Keratinocyte (primary cell): Measurements from ENCODE around the gene ELAVL1. TPM values are rescaled to one million over a fixed set of nuclear protein-coding genes. Genes with fewer than 3 reads are reported as not detected.

Experiments
- DNase-seq: peaks from one replicate; pipeline ENCODE4 v3.0.0-alpha.2; 2011; ENCODE audit warnings: low read depth, missing footprints, low spot score
- FAIRE-seq: peaks from 2 replicates; lab custom pipeline; 2011; peaks lifted over from hg19 to GRCh38; lab: Jason Lieb, UNC
- H2AFZ ChIP-seq: 2 replicates; pipeline ENCODE4 v1.6.0; 2012; ENCODE audit warnings: low read length, control low read depth, inconsistent platforms; ENCODE audit not compliant: control insufficient read depth
- H3K27ac ChIP-seq: 2 replicates; pipeline ENCODE4 v1.5.1; 2011; ENCODE audit warnings: low read length; ENCODE audit not compliant: control insufficient read depth, insufficient read depth
- H3K27me3 ChIP-seq: 3 replicates; pipeline ENCODE4 v1.6.0; 2011; ENCODE audit warnings: low read length; ENCODE audit not compliant: control insufficient read depth, insufficient read depth; ENCODE audit errors: extremely low read depth
- H3K36me3 ChIP-seq, 2 experiments: 2 replicates in 1 of 2; 3 replicates in 1 of 2; pipeline ENCODE4 v1.5.1; 2011; ENCODE audit warnings: low read length in 2 of 2, mild to moderate bottlenecking in 1 of 2; ENCODE audit not compliant: control insufficient read depth in 2 of 2, insufficient read depth in 2 of 2; ENCODE audit errors: extremely low read depth in 1 of 2
- H3K4me1 ChIP-seq: 3 replicates; pipeline ENCODE4 v1.5.1; 2011; ENCODE audit warnings: low read length; ENCODE audit not compliant: control insufficient read depth, insufficient read depth; ENCODE audit errors: extremely low read depth
- H3K4me2 ChIP-seq: 3 replicates; pipeline ENCODE4 v1.6.0; 2011; ENCODE audit warnings: low read depth, low read length; ENCODE audit not compliant: control insufficient read depth, insufficient read depth; ENCODE audit errors: extremely low read depth
- H3K4me3 ChIP-seq, 3 experiments: fragments of 200-600 bp in 1 of 3; sonication (generic) in 1 of 3; 2 replicates in 2 of 3; 3 replicates in 1 of 3; pipeline ENCODE4 v1.5.1; 2011 to 2016; ENCODE audit warnings: low read length in 3 of 3, mild to moderate bottlenecking in 3 of 3, control low read depth in 2 of 3, inconsistent platforms in 1 of 3, low read depth in 1 of 3, mixed read lengths in 1 of 3, mixed run types in 1 of 3, moderate library complexity in 1 of 3; ENCODE audit not compliant: control insufficient read depth in 2 of 3, insufficient read depth in 2 of 3; ENCODE audit errors: extremely low read depth in 1 of 3
- H3K79me2 ChIP-seq: 2 replicates; pipeline ENCODE4 v1.6.0; 2012; ENCODE audit warnings: low read length; ENCODE audit not compliant: control insufficient read depth, insufficient read depth
- H3K9ac ChIP-seq: 3 replicates; pipeline ENCODE4 v1.6.0; 2011; ENCODE audit warnings: low read length; ENCODE audit not compliant: control insufficient read depth, insufficient read depth; ENCODE audit errors: extremely low read depth
- H3K9me1 ChIP-seq: 3 replicates; pipeline ENCODE4 v1.6.0; 2011; ENCODE audit warnings: low read length; ENCODE audit not compliant: control insufficient read depth, insufficient read depth; ENCODE audit errors: extremely low read depth
- H3K9me3 ChIP-seq: 2 replicates; pipeline ENCODE4 v1.5.1; 2012; ENCODE audit warnings: low read depth, low read length; ENCODE audit not compliant: control insufficient read depth
- H4K20me1 ChIP-seq: 3 replicates; pipeline ENCODE4 v1.6.0; 2011; ENCODE audit warnings: low read length; ENCODE audit not compliant: control insufficient read depth, insufficient read depth; ENCODE audit errors: extremely low read depth
- CTCF ChIP-seq, 3 experiments: IDR thresholded peaks in 1 of 3; conservative IDR thresholded peaks in 1 of 3; optimal IDR thresholded peaks in 1 of 3; 2 replicates in 2 of 3; 3 replicates in 1 of 3; pipeline versions ENCODE3 to v1.5.1; 2011; ENCODE audit warnings: low read length in 3 of 3, mild to moderate bottlenecking in 3 of 3, moderate library complexity in 2 of 3, control low read depth in 1 of 3, inconsistent platforms in 1 of 3; ENCODE audit not compliant: insufficient read depth in 2 of 3; ENCODE audit errors: extremely low read depth in 1 of 3
- EZH2 ChIP-seq: IDR thresholded peaks from one replicate; pipeline ENCODE4 v1.6.1; 2012; ENCODE audit warnings: inconsistent platforms, mild to moderate bottlenecking, low read length, moderate library complexity
- dilution Hi-C: fragments of 300-500 bp; cut with MboI; formaldehyde crosslinking; loops from one replicate; pipeline ENCODE4 v1.7.0; 2020; ENCODE audit warnings: low sequenced_read_pairs; ENCODE audit not compliant: extremely low pct_ligation_motif_present
- polyA plus RNA-seq, 5 experiments: library from polyadenylated mRNA; depleted of rRNA in 3 of 5; stranded (reverse) in 3 of 5; stranded (forward) in 1 of 5; unstranded in 1 of 5; fragments of >200 nt; gene quantifications; 1 replicate in 1 of 5; 2 replicates in 3 of 5; 3 replicates in 1 of 5; pipeline versions ENCODE4 v1.2.1 to v1.2.3, GENCODE V29; 2011 to 2012; ENCODE audit warnings: missing spikeins in 2 of 5, low read depth in 1 of 5, low replicate concordance in 1 of 5

Gene ELAVL1
- polyA plus RNA-seq, 1 donor (not counting 4 experiments of a cell fraction or from before 2014, with no cell fraction given) = 46.9 TPM

GRCh38 chr19:8000298-8001038, 5.0 kb downstream of the ELAVL1 start:
- no peak overlapping the region for H3K27ac ChIP-seq
- TF ChIP-seq EZH2 = no peak
- no peak for TF ChIP-seq CTCF (optimal IDR thresholded peaks at IDR 0.05 in 1 of 3, IDR thresholded peaks at IDR 0.05 in 1 of 3, conservative IDR thresholded peaks at IDR 0.05 in 1 of 3; ENCODE audit: extremely low read depth in 1 of 3, insufficient read depth in 2 of 3, low read length in 3 of 3)
- dilution Hi-C loops = no loop called here
- H4K20me1 ChIP-seq = peaks cover 41% of the 10 kb centered on the region
- H3K9ac ChIP-seq = no peak overlapping the region
- peaks cover 26% of the 10 kb centered on the region for H3K4me1 ChIP-seq
- no peak for DNase-seq
- peaks cover 94% of the 10 kb centered on the region for H3K79me2 ChIP-seq
- no peaks in the 10 kb centered on the region for H3K9me3 ChIP-seq
- H3K27me3 ChIP-seq = no peaks in the 10 kb centered on the region
- peaks cover 3% of the 10 kb centered on the region for H3K9me1 ChIP-seq
- no peak overlapping the region for H2AFZ ChIP-seq
- no peak overlapping the region for H3K4me3 ChIP-seq
- peaks cover 7 to 17% of the 10 kb centered on the region in 2 experiments for H3K36me3 ChIP-seq
- H3K4me2 ChIP-seq = no peak overlapping the region
- no peak for FAIRE-seq

- H4K20me1 ChIP-seq = peaks cover 46% of the 10 kb centered on the region
These were observed 6.1 kb downstream of the ELAVL1 start for GRCh38 chr19:7999376-7999775.

More at GRCh38 chr19:7999376-7999775, 6.1 kb downstream of the ELAVL1 start:
- no peak overlapping the region for H3K4me3 ChIP-seq
- H3K36me3 ChIP-seq = peaks cover 7 to 17% of the 10 kb centered on the region in 2 experiments
- H3K27me3 ChIP-seq = no peaks in the 10 kb centered on the region
- H3K79me2 ChIP-seq = peaks cover 98% of the 10 kb centered on the region
- FAIRE-seq (no peak), DNase-seq (no peak)
- H3K9me3 ChIP-seq = no peaks in the 10 kb centered on the region
- no peak overlapping the region for H3K9ac ChIP-seq
- dilution Hi-C loops = no loop called here
- no peak overlapping the region for H3K4me2 ChIP-seq
- no peak overlapping the region for H2AFZ ChIP-seq
- H3K4me1 ChIP-seq = peaks cover 26% of the 10 kb centered on the region
- H3K27ac ChIP-seq = no peak overlapping the region
- TF ChIP-seq EZH2 (no peak), CTCF (optimal IDR thresholded peaks at IDR 0.05 in 1 of 3, IDR thresholded peaks at IDR 0.05 in 1 of 3, conservative IDR thresholded peaks at IDR 0.05 in 1 of 3; ENCODE audit: extremely low read depth in 1 of 3, insufficient read depth in 2 of 3, low read length in 3 of 3) (no peak)
- peaks cover 3% of the 10 kb centered on the region for H3K9me1 ChIP-seq
